Kidney (tissue), 14 donors: Measurements from ENCODE around the gene PFDN1. TPM values are rescaled to one million over a fixed set of nuclear protein-coding genes. Genes with fewer than 3 reads are reported as not detected.

ENCODE experiments used
- DNase-seq, 5 donors: peaks; one replicate each; pipeline ENCODE4 v3.0.0-alpha.2; 2013 to 2020
- FAIRE-seq: peaks from 2 replicates; lab custom pipeline; 2012; peaks lifted over from hg19 to GRCh38; lab: Jason Lieb, UNC
- H3K27ac ChIP-seq, 2 donors: one replicate each; pipeline ENCODE4 v1.7.0; 2013; ENCODE audit warnings: low read depth in 2 of 2, low read length in 2 of 2, inconsistent platforms in 1 of 2
- H3K27me3 ChIP-seq: one replicate; pipeline ENCODE4 v1.7.1; 2013; ENCODE audit warnings: low read length, inconsistent platforms; ENCODE audit not compliant: control insufficient read depth, insufficient read depth
- H3K36me3 ChIP-seq, 3 donors: one replicate each; pipeline versions ENCODE4 v1.7.0 to v1.7.1; 2013; ENCODE audit warnings: low read length in 3 of 3, control low read depth in 1 of 3, inconsistent platforms in 1 of 3; ENCODE audit not compliant: insufficient read depth in 3 of 3, control insufficient read depth in 2 of 3
- H3K4me1 ChIP-seq, 3 donors: one replicate each; pipeline versions ENCODE4 v1.7.0 to v1.7.1; 2013; ENCODE audit warnings: low read length in 3 of 3, inconsistent platforms in 1 of 3, low read depth in 1 of 3; ENCODE audit not compliant: control insufficient read depth in 2 of 3, insufficient read depth in 2 of 3
- H3K4me3 ChIP-seq, 3 donors: one replicate each; pipeline versions ENCODE4 v1.7.0 to v1.8.1; 2013; ENCODE audit warnings: low read length in 3 of 3, control low read depth in 1 of 3, inconsistent platforms in 1 of 3
- H3K9ac ChIP-seq, 3 donors: one replicate each; pipeline versions ENCODE4 v1.7.0 to v1.7.1; 2013; ENCODE audit warnings: low read length in 3 of 3, control low read depth in 1 of 3, inconsistent platforms in 1 of 3
- H3K9me3 ChIP-seq, 3 donors: one replicate each; pipeline versions ENCODE4 v1.7.0 to v1.7.1; 2013; ENCODE audit warnings: low read length in 3 of 3, control low read depth in 1 of 3, inconsistent platforms in 1 of 3; ENCODE audit not compliant: control insufficient read depth in 2 of 3, insufficient read depth in 1 of 3
- CTCF ChIP-seq: IDR thresholded peaks from 3 replicates; pipeline ENCODE4 v1.5.1; 2012; ENCODE audit warnings: mild to moderate bottlenecking, moderate library complexity, borderline replicate concordance; ENCODE audit not compliant: insufficient read depth; ENCODE audit errors: extremely low read depth
- intact Hi-C: fragments of 100-400 bp; cut with DNase I; formaldehyde crosslinking; loops from one replicate; pipeline ENCODE4 v1.11.1; 2022
- polyA plus RNA-seq: library from polyadenylated mRNA; stranded (reverse); fragments of 350-450 nt; fragmentation: Illumina TruSeq; extraction: RNeasy Lipid Tissue Mini Kit (QIAGEN cat#74804); gene quantifications from one replicate; pipeline ENCODE4 v1.2.3, GENCODE V29; 2014; ENCODE audit warnings: low read depth, low replicate concordance; ENCODE audit not compliant: insufficient read depth
- total RNA-seq: library from RNA; stranded (reverse); fragmentation: NEBNext Ultra II Directional; extraction: Animal tissue kit (Norgen Biotek cat#: 25700); gene quantifications from one replicate; pipeline ENCODE4 v1.2.1, GENCODE V29; 2021
- donor health status: control.
- donor health status: control.
- donor health status: control.
- donor health status: control.
- donor health status: control.
- donor health status: DM: yes; HTN: yes; CAD: no.
- donor health status: Normal renal cell carcinoma (clear cell type).

The PFDN1 gene
- total and polyA plus RNA-seq, 2 donors from 2014 or later = 48.9 to 85.8 TPM

GRCh38 chr5:140309706-140310249 lies 6.9 kb upstream of the PFDN1 start:
- FAIRE-seq = no peak
- Histone ChIP-seq H3K9ac (no peak overlapping the region), H3K9me3 (no peaks in the 10 kb centered on the region), H3K4me1 (peaks cover 0 to 6% (median 0%) of the 10 kb centered on the region in 3 donors), H3K27me3 (no peaks in the 10 kb centered on the region), H3K36me3 (no peaks in the 10 kb centered on the region), H3K27ac (no peak overlapping the region), H3K4me3 (no peak overlapping the region)
- intact Hi-C loops = no loop called here
- no peak for DNase-seq
- TF ChIP-seq CTCF = no peak

GRCh38 chr5:140305471-140305870 lies 2.6 kb upstream of the PFDN1 start:
- Histone ChIP-seq H3K9me3 (no peaks in the 10 kb centered on the region), H3K27me3 (no peaks in the 10 kb centered on the region), H3K9ac (no peak overlapping the region), H3K4me1 (peaks cover 0 to 6% (median 3%) of the 10 kb centered on the region in 3 donors), H3K4me3 (no peak overlapping the region), H3K36me3 (no peaks in the 10 kb centered on the region), H3K27ac (no peak overlapping the region)
- intact Hi-C loops = no loop called here
- no peak for TF ChIP-seq CTCF
- FAIRE-seq = no peak
- DNase-seq = no peak

GRCh38 chr5:140303966-140304365 lies 1.1 kb upstream of the PFDN1 start:
- no peak for TF ChIP-seq CTCF
- DNase-seq (no peak), FAIRE-seq (no peak)
- intact Hi-C loops = no loop called here
- Histone ChIP-seq H3K27ac (no peak overlapping the region), H3K4me1 (peaks cover 0 to 6% (median 3%) of the 10 kb centered on the region in 3 donors), H3K4me3 (no peak overlapping the region), H3K27me3 (no peaks in the 10 kb centered on the region), H3K9me3 (no peaks in the 10 kb centered on the region), H3K36me3 (no peaks in the 10 kb centered on the region), H3K9ac (no peak overlapping the region)

- Histone ChIP-seq H3K27ac (no peak overlapping the region), H3K4me3 (no peak overlapping the region), H3K27me3 (no peaks in the 10 kb centered on the region), H3K9me3 (no peaks in the 10 kb centered on the region), H3K9ac (no peak overlapping the region), H3K4me1 (peaks cover 0 to 8% (median 6%) of the 10 kb centered on the region in 3 donors), H3K36me3 (no peaks in the 10 kb centered on the region)
- FAIRE-seq (no peak), DNase-seq (no peak)
- no peak for TF ChIP-seq CTCF
- intact Hi-C loops = no loop called here
Observed at GRCh38 chr5:140301136-140301535, 1.8 kb downstream of the PFDN1 start.
